ENCODE results near the gene FBXW2. TPM values are rescaled to one million over a fixed set of nuclear protein-coding genes. Genes with fewer than 3 reads are reported as not detected.

FBXW2 gene
- total RNA-seq, 1 experiment from 2014 or later = 62.1 TPM

GRCh38 chr9:120768247-120768646, 25.0 kb downstream of the FBXW2 start:
- Histone ChIP-seq H2AFZ (ENCODE audit: low read length) (no peak overlapping the region), H4K8ac (replicated peaks; ENCODE audit: insufficient read length, low read depth, low read length) (no peak overlapping the region), H3K79me1 (ENCODE audit: insufficient read depth, low read depth, low read length, poor library complexity, severe bottlenecking) (no peaks in the 10 kb centered on the region), H4K20me1 (ENCODE audit: control insufficient read depth, insufficient read depth, insufficient read length) (no peaks in the 10 kb centered on the region), H3K18ac (ENCODE audit: insufficient read length, low read depth, low read length) (no peak overlapping the region), H2BK12ac (ENCODE audit: insufficient read length, low read depth, low read length) (no peak overlapping the region), H4K5ac (ENCODE audit: insufficient read length, low read depth, low read length) (no peak overlapping the region), H3K9ac (ENCODE audit: extremely low read depth, insufficient read length, low read length) (no peak overlapping the region), H4K91ac (ENCODE audit: insufficient read length, low read depth, low read length) (no peak overlapping the region), H2BK15ac (ENCODE audit: low read depth, low read length) (no peak overlapping the region), H3K4me2 (ENCODE audit: insufficient read depth, insufficient read length, low read length) (no peak overlapping the region), H2BK120ac (ENCODE audit: low read depth, low read length, poor library complexity, severe bottlenecking) (no peak overlapping the region), H3K4me1 (ENCODE audit: insufficient read depth, low read length) (no peaks in the 10 kb centered on the region), H3K14ac (ENCODE audit: insufficient read depth, low read length) (no peak overlapping the region), H2AK5ac (ENCODE audit: insufficient read length, low read length) (no peak overlapping the region), H3K9me3 (ENCODE audit: control insufficient read depth, low read depth, low read length) (no peaks in the 10 kb centered on the region), H2BK5ac (ENCODE audit: insufficient read length, low read length) (no peak overlapping the region), H3K23me2 (ENCODE audit: insufficient read length, low read depth, low read length, poor library complexity, severe bottlenecking) (no peaks in the 10 kb centered on the region), H3K4ac (ENCODE audit: low read depth, low read length) (no peak overlapping the region), H3K23ac (ENCODE audit: insufficient read length, low read depth, low read length) (no peak overlapping the region), H3K27ac (ENCODE audit: insufficient read length, low read depth, low read length) (no peak overlapping the region), H3K56ac (ENCODE audit: insufficient read length, low read depth, low read length) (no peak overlapping the region), H3T11ph (ENCODE audit: low read length) (no peak overlapping the region), H2BK20ac (ENCODE audit: low read depth, low read length, poor library complexity, severe bottlenecking) (no peak overlapping the region), H3K27me3 (ENCODE audit: insufficient read depth, low read length) (no peaks in the 10 kb centered on the region), H3K79me2 (ENCODE audit: insufficient read depth, low read length) (no peaks in the 10 kb centered on the region)
- peak; percentile 34 for DNase-seq
- Mint-ChIP-seq H3K36me3 (ENCODE audit: insufficient read depth in 1 of 3, low read depth in 3 of 3) (peaks cover 38 to 86% (median 64%) of the 10 kb centered on the region in 3 experiments), H3K4me1 (peaks cover 0 to 9% of the 10 kb centered on the region in 2 experiments; a peak in 3 of 4 replicates), H3K27me3 (ENCODE audit: low read depth) (no peaks in the 10 kb centered on the region), H3K4me3 (no peak overlapping the region), H3K27ac (no peak overlapping the region; a peak in 2 of 7 replicates), H3K9me3 (no peaks in the 10 kb centered on the region)
- TF ChIP-seq CTCF (conservative IDR thresholded peaks at IDR 0.05) = no peak
- no CpG with 5 or more reads among the region's 4 CpGs for WGBS (ENCODE audit: extremely low coverage, insufficient read length, low lambda C conversion rate)

All from H9 (cell line).